Astrocyte (in vitro differentiated cells and primary cell): ENCODE results near the gene CNTNAP1. TPM values are rescaled to one million over a fixed set of nuclear protein-coding genes. Genes with fewer than 3 reads are reported as not detected.

ENCODE experiments used
- DNase-seq: peaks from one replicate; pipeline ENCODE4 v3.0.0-alpha.2; 2010; ENCODE audit warnings: low read depth
- FAIRE-seq: peaks from 2 replicates; lab custom pipeline; 2011; peaks lifted over from hg19 to GRCh38; lab: Jason Lieb, UNC
- H2AFZ ChIP-seq: 2 replicates; pipeline ENCODE4 v1.6.0; 2012; ENCODE audit warnings: low read depth, low read length, inconsistent platforms
- H3K27ac ChIP-seq: 2 replicates; pipeline ENCODE4 v1.5.1; 2011; ENCODE audit warnings: low read depth, low read length, inconsistent platforms
- H3K27me3 ChIP-seq: 2 replicates; pipeline ENCODE4 v1.6.0; 2011; ENCODE audit warnings: low read length, inconsistent platforms; ENCODE audit not compliant: insufficient read depth
- H3K36me3 ChIP-seq: 2 replicates; pipeline ENCODE4 v1.5.1; 2011; ENCODE audit warnings: low read length, inconsistent platforms; ENCODE audit not compliant: insufficient read depth
- H3K4me1 ChIP-seq: 2 replicates; pipeline ENCODE4 v1.5.1; 2011; ENCODE audit warnings: low read length, inconsistent platforms; ENCODE audit not compliant: insufficient read depth
- H3K4me2 ChIP-seq: 2 replicates; pipeline ENCODE4 v1.6.0; 2012; ENCODE audit warnings: low read length, inconsistent platforms
- H3K4me3 ChIP-seq: 2 replicates; pipeline ENCODE4 v1.5.1; 2011; ENCODE audit warnings: low read depth, mild to moderate bottlenecking, low read length, inconsistent platforms; ENCODE audit not compliant: insufficient read depth
- H3K79me2 ChIP-seq: 2 replicates; pipeline ENCODE4 v1.6.0; 2012; ENCODE audit warnings: mild to moderate bottlenecking, low read length, inconsistent platforms; ENCODE audit not compliant: insufficient read depth
- H3K9ac ChIP-seq: 2 replicates; pipeline ENCODE4 v1.6.0; 2012; ENCODE audit warnings: mild to moderate bottlenecking, low read length, inconsistent platforms
- H3K9me3 ChIP-seq: 2 replicates; pipeline ENCODE4 v1.5.1; 2012; ENCODE audit warnings: low read depth, mild to moderate bottlenecking, low read length, inconsistent platforms; ENCODE audit not compliant: insufficient read depth
- H4K20me1 ChIP-seq: 2 replicates; pipeline ENCODE4 v1.6.0; 2012; ENCODE audit warnings: low read length, inconsistent platforms; ENCODE audit not compliant: insufficient read depth
- H3K27ac Mint-ChIP-seq: one replicate; pipeline ENCODE4 v1.8.0; 2021; ENCODE audit warnings: mild to moderate bottlenecking, mixed read lengths; ENCODE audit not compliant: unreplicated experiment
- H3K27me3 Mint-ChIP-seq: one replicate; pipeline ENCODE4 v1.8.0; 2021; ENCODE audit warnings: low read depth, mixed read lengths; ENCODE audit not compliant: unreplicated experiment
- H3K36me3 Mint-ChIP-seq: one replicate; pipeline ENCODE4 v1.8.0; 2021; ENCODE audit warnings: low read depth, mixed read lengths; ENCODE audit not compliant: unreplicated experiment
- H3K4me1 Mint-ChIP-seq: one replicate; pipeline ENCODE4 v1.8.0; 2021; ENCODE audit warnings: low read depth, mixed read lengths; ENCODE audit not compliant: unreplicated experiment
- H3K4me3 Mint-ChIP-seq: one replicate; pipeline ENCODE4 v1.8.0; 2021; ENCODE audit warnings: mild to moderate bottlenecking, moderate library complexity, mixed read lengths; ENCODE audit not compliant: unreplicated experiment
- H3K9me3 Mint-ChIP-seq: one replicate; pipeline ENCODE4 v1.8.0; 2021; ENCODE audit warnings: mild to moderate bottlenecking, mixed read lengths; ENCODE audit not compliant: unreplicated experiment
- CTCF ChIP-seq: IDR thresholded peaks from 2 replicates; pipeline ENCODE4 v1.5.1; 2011; ENCODE audit warnings: low read depth, mild to moderate bottlenecking, inconsistent platforms, low read length, moderate library complexity; ENCODE audit not compliant: insufficient read depth
- EZH2 ChIP-seq: IDR thresholded peaks from 2 replicates; pipeline ENCODE4 v1.6.1; 2012; ENCODE audit warnings: mild to moderate bottlenecking, low read length, inconsistent platforms; ENCODE audit not compliant: insufficient read depth
- microRNA-seq: library from miRNA; unstranded; fragments of <30 nt; microRNA quantifications from one replicate; pipeline ENCODE4 v1.2.0, GENCODE V29; 2020
- total RNA-seq: library from RNA; stranded (reverse); gene quantifications from 2 replicates; pipeline ENCODE4 v1.2.1, GENCODE V29; 2021

Gene CNTNAP1
- total RNA-seq, 1 donor from 2014 or later = 16.4 TPM

GRCh38 chr17:42748908-42749798 lies 66.8 kb downstream of the CNTNAP1 start:
- Histone ChIP-seq H4K20me1 (no peaks in the 10 kb centered on the region), H3K27ac (no peak overlapping the region), H3K36me3 (no peaks in the 10 kb centered on the region), H3K27me3 (peaks cover 7% of the 10 kb centered on the region), H3K4me3 (no peak overlapping the region), H3K9me3 (peaks cover 3% of the 10 kb centered on the region), H3K79me2 (peaks cover 3% of the 10 kb centered on the region), H3K9ac (no peak overlapping the region), H3K4me2 (no peak overlapping the region), H2AFZ (no peak overlapping the region), H3K4me1 (peaks cover 6% of the 10 kb centered on the region)
- peak overlapping the region; percentile 55 for H3K4me3 Mint-ChIP-seq
- peaks cover 11% of the 10 kb centered on the region for H3K27me3 Mint-ChIP-seq
- no peak for TF ChIP-seq CTCF
- TF ChIP-seq EZH2 = no peak
- no peaks in the 10 kb centered on the region for H3K36me3 Mint-ChIP-seq
- DNase-seq = no peak
- no peak overlapping the region for H3K27ac Mint-ChIP-seq
- no peak for FAIRE-seq
- H3K4me1 Mint-ChIP-seq = peaks cover 1% of the 10 kb centered on the region
- H3K9me3 Mint-ChIP-seq = no peaks in the 10 kb centered on the region

Small RNA genes lying within 50 kb of the gene (microRNA-seq; reads per million reads assigned to microRNA genes)
- not detected for gene MIR6780A

Other genes starting within 250 kb of the CNTNAP1 start
- 75.8 and 78.6 TPM in 2 replicates for gene ATP6V0A1, start 223.7 kb upstream of the CNTNAP1 start, total RNA-seq
- 19.3 and 25.9 TPM in 2 replicates for gene NAGLU, start 146.3 kb upstream of the CNTNAP1 start, total RNA-seq
- 1.5 and 1.7 TPM in 2 replicates for gene HSD17B1, start 129.6 kb upstream of the CNTNAP1 start, total RNA-seq
- gene COASY, start 120.4 kb upstream of the CNTNAP1 start, total RNA-seq = 52.0 and 54.2 TPM in 2 replicates
- 26.5 and 29.9 TPM in 2 replicates for gene MLX, start 115.4 kb upstream of the CNTNAP1 start, total RNA-seq
- 5.4 and 8.7 TPM in 2 replicates for gene PSMC3IP, start 104.8 kb upstream of the CNTNAP1 start, total RNA-seq
- gene RETREG3, start 73.2 kb upstream of the CNTNAP1 start, total RNA-seq = 54.3 and 60.9 TPM in 2 replicates
- 47.2 and 51.0 TPM in 2 replicates for gene TUBG1, start 72.8 kb upstream of the CNTNAP1 start, total RNA-seq
- 14.4 and 16.6 TPM in 2 replicates for gene TUBG2, start 23.2 kb upstream of the CNTNAP1 start, total RNA-seq
- 14.1 and 14.5 TPM in 2 replicates for gene PLEKHH3, start 5.5 kb upstream of the CNTNAP1 start, total RNA-seq
- gene CCR10, start 688 bp upstream of the CNTNAP1 start, total RNA-seq = 0.65 and 0.84 TPM in 2 replicates
- 15.2 and 16.9 TPM in 2 replicates for gene EZH1, start 62.5 kb downstream of the CNTNAP1 start, total RNA-seq
- gene RAMP2, start 78.7 kb downstream of the CNTNAP1 start, total RNA-seq = 6.1 and 6.8 TPM in 2 replicates
- 49.5 and 53.2 TPM in 2 replicates for gene VPS25, start 90.9 kb downstream of the CNTNAP1 start, total RNA-seq
- gene WNK4, start 98.1 kb downstream of the CNTNAP1 start, total RNA-seq = 22.8 and 34.8 TPM in 2 replicates
- gene COA3, start 116.2 kb downstream of the CNTNAP1 start, total RNA-seq = 31.8 and 34.3 TPM in 2 replicates
- gene CNTD1, start 116.3 kb downstream of the CNTNAP1 start, total RNA-seq = not detected in 2 replicates
- gene BECN1, start 141.8 kb downstream of the CNTNAP1 start, total RNA-seq = 79.8 and 87.6 TPM in 2 replicates
- 131 and 152 TPM in 2 replicates for gene PSME3, start 150.9 kb downstream of the CNTNAP1 start, total RNA-seq
- 4.1 and 5.0 TPM in 2 replicates for gene AOC2, start 162.0 kb downstream of the CNTNAP1 start, total RNA-seq
- 1.1 and 1.5 TPM in 2 replicates for gene AOC3, start 168.7 kb downstream of the CNTNAP1 start, total RNA-seq
- not detected in 2 replicates for gene G6PC1, start 218.3 kb downstream of the CNTNAP1 start, total RNA-seq